Measurements from ENCODE around the gene FAM216B. TPM values are rescaled to one million over a fixed set of nuclear protein-coding genes. Genes with fewer than 3 reads are reported as not detected.
"Not testable (repeated sequence)": the region's sequence is repeated elsewhere in the genome, so short reads cannot be mapped to it uniquely, and the experiment has no call there.

Gene FAM216B
- total RNA-seq, 2 experiments from 2014 or later, result not detected

GRCh38 chr13:42754801-42755510 is 26.4 kb upstream of the FAM216B start:
- POLR2A ChIA-PET, result no interaction called here
- Mint-ChIP-seq H3K36me3 (no peaks in the 10 kb centered on the region), H3K4me3 (no peak overlapping the region), H3K4me1 (ENCODE audit: low read depth) (peaks cover 2% of the 10 kb centered on the region), H3K27me3 (peaks cover 5% of the 10 kb centered on the region), H3K9me3 (no peaks in the 10 kb centered on the region), H3K27ac (no peak overlapping the region)
- CTCF ChIA-PET, result no interaction called here
- DNase-seq, result no peak
- intact Hi-C loops (cut with micrococcal nuclease), result no loop called here

DNA sequence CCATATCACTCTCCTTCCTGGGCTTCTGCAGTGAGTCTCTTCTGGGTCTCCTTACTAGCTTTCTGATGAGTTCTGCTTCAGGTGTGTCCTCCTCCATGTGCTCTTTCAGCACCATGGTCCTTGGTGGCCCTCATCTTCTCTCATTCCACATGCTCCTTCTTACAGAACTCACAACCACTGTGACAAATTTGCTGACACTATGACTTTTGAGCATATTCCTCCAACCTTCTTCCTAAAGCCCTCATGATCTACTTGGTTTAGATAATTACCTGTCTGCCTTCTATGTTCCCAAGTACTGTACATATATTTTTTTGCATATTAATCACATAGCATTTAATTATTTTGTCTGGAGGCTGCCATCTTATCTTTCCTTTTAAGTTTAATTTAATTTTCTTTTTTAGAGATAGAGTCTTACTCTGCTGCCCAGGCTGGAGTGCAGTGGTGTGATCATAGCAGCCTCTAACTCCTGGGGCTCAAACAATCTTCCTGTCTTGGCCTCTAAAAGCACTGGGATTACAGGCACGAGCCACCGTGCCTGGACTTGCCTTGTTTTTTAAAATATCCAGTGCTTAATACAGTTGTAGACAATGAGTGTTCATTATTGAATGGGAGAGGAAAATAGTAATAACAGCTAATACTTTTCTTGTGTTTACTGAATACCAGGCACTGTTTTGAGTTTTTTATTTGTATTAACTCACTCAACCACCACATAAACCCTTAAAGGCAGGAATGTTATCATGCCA is 23.5 kb upstream of the FAM216B start:
- intact Hi-C loops (cut with micrococcal nuclease), result no loop called here
- Mint-ChIP-seq H3K27me3 (peaks cover 2% of the 10 kb centered on the region), H3K4me3 (no peak overlapping the region), H3K36me3 (no peaks in the 10 kb centered on the region), H3K4me1 (ENCODE audit: low read depth) (peaks cover 3% of the 10 kb centered on the region), H3K27ac (no peak overlapping the region), H3K9me3 (no peaks in the 10 kb centered on the region)
- DNase-seq, result no peak
- POLR2A ChIA-PET, result no interaction called here
- CTCF ChIA-PET, result no interaction called here

- POLR2A ChIA-PET, result no interaction called here
- Mint-ChIP-seq H3K4me1 (ENCODE audit: low read depth) (peaks cover 6% of the 10 kb centered on the region), H3K27me3 (peaks cover 2% of the 10 kb centered on the region), H3K4me3 (no peak overlapping the region), H3K9me3 (no peaks in the 10 kb centered on the region), H3K36me3 (no peaks in the 10 kb centered on the region), H3K27ac (no peak overlapping the region)
- no peak for DNase-seq
- intact Hi-C loops (cut with micrococcal nuclease), result no loop called here
- CTCF ChIA-PET, result no interaction called here
Observed at GRCh38 chr13:42758515-42758914, 22.9 kb upstream of the FAM216B start.

DNA sequence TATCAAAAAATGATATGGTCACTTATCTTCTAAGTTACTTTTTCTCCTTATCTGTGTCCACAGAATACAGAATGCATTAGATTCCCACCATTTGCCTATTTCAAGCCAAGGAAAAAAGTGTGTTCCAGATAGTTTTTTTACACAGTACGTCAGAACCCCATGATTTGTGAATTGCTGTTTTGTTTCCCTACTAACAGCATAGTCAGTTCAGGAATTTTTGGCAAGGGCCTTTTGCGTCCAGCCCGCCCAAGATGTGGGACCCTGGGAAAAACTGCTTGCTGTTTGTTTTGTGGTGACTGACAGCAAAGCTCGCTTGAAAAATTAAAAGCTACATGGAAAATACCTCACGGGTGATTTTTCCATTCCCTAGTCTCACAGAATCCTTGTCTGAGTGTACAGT is 20.4 kb upstream of the FAM216B start:
- intact Hi-C loops (cut with micrococcal nuclease), result no loop called here
- Mint-ChIP-seq H3K9me3 (no peaks in the 10 kb centered on the region), H3K4me1 (ENCODE audit: low read depth) (peaks cover 6% of the 10 kb centered on the region), H3K4me3 (no peak overlapping the region), H3K27me3 (peaks cover 2% of the 10 kb centered on the region), H3K36me3 (no peaks in the 10 kb centered on the region), H3K27ac (no peak overlapping the region)
- ChIA-PET CTCF (no interaction called here), POLR2A (no interaction called here)
- no peak for DNase-seq

GRCh38 chr13:42762251-42762650 is 19.1 kb upstream of the FAM216B start:
- ChIA-PET CTCF (no interaction called here), POLR2A (no interaction called here)
- no peak for DNase-seq
- intact Hi-C loops (cut with micrococcal nuclease), result no loop called here
- no peak overlapping the region for H3K4me3 Mint-ChIP-seq
- no peak overlapping the region for H3K27ac Mint-ChIP-seq
- no peaks in the 10 kb centered on the region for H3K9me3 Mint-ChIP-seq
- no peaks in the 10 kb centered on the region for H3K36me3 Mint-ChIP-seq
- peaks cover 2% of the 10 kb centered on the region for H3K27me3 Mint-ChIP-seq
- H3K4me1 Mint-ChIP-seq (ENCODE audit: low read depth), result peaks cover 6% of the 10 kb centered on the region

DNA sequence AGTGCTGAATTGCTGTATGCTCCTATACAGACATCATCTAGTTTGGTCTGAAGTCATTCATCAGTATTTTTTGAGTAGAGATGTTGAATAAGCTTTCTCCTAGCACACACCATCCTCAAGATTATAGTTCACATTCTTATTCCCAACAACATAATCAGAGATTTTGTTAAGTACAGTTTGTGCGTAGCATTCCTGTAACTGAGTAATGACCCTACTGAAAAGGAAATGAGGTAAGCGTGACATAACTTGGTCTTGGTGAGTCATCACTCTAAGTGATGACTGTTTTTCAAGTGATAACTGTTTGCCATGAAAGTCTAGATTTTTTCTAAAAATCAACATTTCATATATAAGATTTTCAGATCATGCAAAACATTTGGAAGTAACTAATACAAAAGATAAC is 18.5 kb upstream of the FAM216B start:
- ChIA-PET POLR2A (no interaction called here), CTCF (no interaction called here)
- no peaks in the 10 kb centered on the region for H3K36me3 Mint-ChIP-seq
- no peak overlapping the region for H3K4me3 Mint-ChIP-seq
- intact Hi-C loops (cut with micrococcal nuclease), result no loop called here
- peaks cover 2% of the 10 kb centered on the region for H3K27me3 Mint-ChIP-seq
- H3K27ac Mint-ChIP-seq, result no peak overlapping the region
- no peak for DNase-seq
- H3K4me1 Mint-ChIP-seq (ENCODE audit: low read depth), result peaks cover 6% of the 10 kb centered on the region
- no peaks in the 10 kb centered on the region for H3K9me3 Mint-ChIP-seq

- Mint-ChIP-seq H3K36me3 (no peaks in the 10 kb centered on the region), H3K27ac (no peak overlapping the region), H3K27me3 (peaks cover 4% of the 10 kb centered on the region), H3K4me1 (ENCODE audit: low read depth) (peaks cover 6% of the 10 kb centered on the region), H3K9me3 (no peaks in the 10 kb centered on the region), H3K4me3 (no peak overlapping the region)
- CTCF ChIA-PET, result no interaction called here
- DNase-seq, result no peak
- POLR2A ChIA-PET, result no interaction called here
- intact Hi-C loops (cut with micrococcal nuclease), result no loop called here
Observed at GRCh38 chr13:42766016-42766415, 15.4 kb upstream of the FAM216B start.

GRCh38 chr13:42769650-42770049 is 11.7 kb upstream of the FAM216B start:
- Mint-ChIP-seq H3K27me3 (peaks cover 7% of the 10 kb centered on the region), H3K27ac (no peak overlapping the region), H3K4me1 (ENCODE audit: low read depth) (no peaks in the 10 kb centered on the region), H3K36me3 (no peaks in the 10 kb centered on the region), H3K4me3 (no peak overlapping the region), H3K9me3 (no peaks in the 10 kb centered on the region)
- ChIA-PET POLR2A (no interaction called here), CTCF (interaction anchor here (0.6 kb wide), 1 partner anchor 326 kb away, joined by 3 read pairs; no protein-coding TSS in a partner anchor)
- DNase-seq, result no peak
- intact Hi-C loops (cut with micrococcal nuclease), result no loop called here

GRCh38 chr13:42776558-42776957 is 4.8 kb upstream of the FAM216B start:
- H3K36me3 Mint-ChIP-seq; intact Hi-C loops (cut with micrococcal nuclease); H3K4me1 Mint-ChIP-seq (ENCODE audit: low read depth); H3K4me3 Mint-ChIP-seq; DNase-seq; CTCF ChIA-PET; POLR2A ChIA-PET; H3K9me3 Mint-ChIP-seq; H3K27ac Mint-ChIP-seq: not testable (repeated sequence)
- peaks cover 16% of the 10 kb centered on the region for H3K27me3 Mint-ChIP-seq

DNA sequence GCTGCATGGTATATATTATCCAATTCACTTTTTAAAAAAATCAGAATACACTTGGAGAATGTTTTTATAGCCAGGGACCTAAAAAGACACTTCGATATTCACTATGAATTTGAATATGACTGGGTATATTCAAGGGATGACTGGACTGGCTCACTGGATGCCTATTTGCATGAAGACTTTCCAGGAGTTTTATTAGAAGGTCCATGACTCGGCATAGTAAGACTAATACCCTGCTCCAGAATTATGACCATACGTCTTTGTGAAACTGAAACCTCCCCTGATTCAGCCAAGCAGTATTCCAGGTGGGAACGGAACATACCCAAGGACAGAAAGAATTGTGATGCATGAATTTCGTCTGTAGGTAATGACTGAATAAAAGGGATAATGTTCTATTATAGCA is 3.9 kb upstream of the FAM216B start:
- Mint-ChIP-seq H3K36me3 (no peaks in the 10 kb centered on the region), H3K27me3 (peaks cover 16% of the 10 kb centered on the region), H3K4me1 (ENCODE audit: low read depth) (no peaks in the 10 kb centered on the region), H3K27ac (no peak overlapping the region), H3K9me3 (no peaks in the 10 kb centered on the region), H3K4me3 (no peak overlapping the region)
- ChIA-PET CTCF (no interaction called here), POLR2A (no interaction called here)
- no peak for DNase-seq
- intact Hi-C loops (cut with micrococcal nuclease), result no loop called here

DNA sequence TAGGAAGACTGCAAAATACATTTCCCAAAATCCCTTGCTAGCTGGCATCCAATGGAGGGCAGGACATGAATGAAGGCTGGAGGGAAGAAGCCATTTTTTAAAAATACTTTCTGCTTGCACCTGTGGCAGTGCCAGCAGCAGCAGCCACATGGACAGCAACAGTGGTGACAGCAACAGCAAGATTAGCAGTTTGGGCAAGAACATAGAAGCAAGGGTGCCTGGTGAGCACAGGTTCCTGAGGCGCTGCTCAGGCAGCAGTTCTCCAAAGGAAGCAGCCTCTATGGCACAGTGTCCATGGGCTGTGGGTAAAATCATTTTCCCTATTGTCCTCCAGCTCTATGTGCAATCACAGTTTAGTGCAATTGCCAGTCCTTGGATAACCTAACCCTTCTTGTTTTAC is 1.3 kb upstream of the FAM216B start:
- Mint-ChIP-seq H3K9me3 (no peaks in the 10 kb centered on the region), H3K27ac (no peak overlapping the region), H3K27me3 (peaks cover 9% of the 10 kb centered on the region), H3K4me1 (ENCODE audit: low read depth) (no peaks in the 10 kb centered on the region), H3K4me3 (no peak overlapping the region), H3K36me3 (no peaks in the 10 kb centered on the region)
- ChIA-PET CTCF (no interaction called here), POLR2A (interaction anchor here (0.7 kb wide), 1 partner anchor 143 kb away, joined by 3 read pairs; no protein-coding TSS in a partner anchor)
- intact Hi-C loops (cut with micrococcal nuclease), result no loop called here
- DNase-seq, result no peak

DNA sequence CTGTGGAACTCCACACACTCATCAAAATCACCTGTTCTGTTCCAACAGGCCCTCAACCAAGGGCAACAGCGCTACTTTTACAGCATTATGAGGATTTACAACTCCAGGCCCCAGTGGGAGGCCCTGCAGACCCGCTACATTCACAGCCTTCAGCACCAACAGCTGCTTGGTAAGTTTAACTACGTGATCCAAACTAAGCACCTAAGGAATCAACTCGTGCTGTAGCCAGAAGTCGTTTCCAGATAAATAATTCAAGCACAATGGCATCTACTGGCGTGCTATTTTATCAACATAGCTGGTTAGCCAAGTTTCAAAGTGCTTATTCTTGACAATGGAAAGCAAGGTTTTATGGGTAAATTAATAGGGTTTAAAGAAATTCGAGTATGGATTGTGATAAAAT is 5.3 kb downstream of the FAM216B start:
- intact Hi-C loops (cut with micrococcal nuclease), result no loop called here
- ChIA-PET POLR2A (no interaction called here), CTCF (no interaction called here)
- no peak for DNase-seq
- H3K4me3 Mint-ChIP-seq, result no peak overlapping the region
- no peaks in the 10 kb centered on the region for H3K9me3 Mint-ChIP-seq
- no peaks in the 10 kb centered on the region for H3K36me3 Mint-ChIP-seq
- no peak overlapping the region for H3K27ac Mint-ChIP-seq
- H3K27me3 Mint-ChIP-seq, result no peaks in the 10 kb centered on the region
- no peaks in the 10 kb centered on the region for H3K4me1 Mint-ChIP-seq (ENCODE audit: low read depth)

- H3K4me3 Mint-ChIP-seq, result no peak overlapping the region
- ChIA-PET POLR2A (no interaction called here), CTCF (no interaction called here)
- no peaks in the 10 kb centered on the region for H3K36me3 Mint-ChIP-seq
- H3K4me1 Mint-ChIP-seq (ENCODE audit: low read depth), result no peaks in the 10 kb centered on the region
- DNase-seq, result no peak
- intact Hi-C loops (cut with micrococcal nuclease), result no loop called here
- H3K9me3 Mint-ChIP-seq, result no peaks in the 10 kb centered on the region
- no peaks in the 10 kb centered on the region for H3K27me3 Mint-ChIP-seq
- no peak overlapping the region for H3K27ac Mint-ChIP-seq
Observed at GRCh38 chr13:42788601-42789000, 7.2 kb downstream of the FAM216B start.

All from activated CD4-positive, alpha-beta memory T cell treated with anti-CD3 and anti-CD28 coated beads for 36 hours (primary cell).